Measurements from ENCODE around the gene PCDHGA11. TPM values are rescaled to one million over a fixed set of nuclear protein-coding genes. Genes with fewer than 3 reads are reported as not detected.
"Not testable (repeated sequence)": the region's sequence is repeated elsewhere in the genome, so short reads cannot be mapped to it uniquely, and the experiment has no call there.

PCDHGA11 gene
- total RNA-seq, 1 donor from 2014 or later: 16.4 TPM

DNA sequence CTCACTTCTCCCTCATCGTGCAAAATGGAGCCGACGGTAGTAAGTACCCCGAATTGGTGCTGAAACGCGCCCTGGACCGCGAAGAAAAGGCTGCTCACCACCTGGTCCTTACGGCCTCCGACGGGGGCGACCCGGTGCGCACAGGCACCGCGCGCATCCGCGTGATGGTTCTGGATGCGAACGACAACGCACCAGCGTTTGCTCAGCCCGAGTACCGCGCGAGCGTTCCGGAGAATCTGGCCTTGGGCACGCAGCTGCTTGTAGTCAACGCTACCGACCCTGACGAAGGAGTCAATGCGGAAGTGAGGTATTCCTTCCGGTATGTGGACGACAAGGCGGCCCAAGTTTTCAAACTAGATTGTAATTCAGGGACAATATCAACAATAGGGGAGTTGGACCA, 10.4 kb downstream of the PCDHGA11 start:
- no peak for DNase-seq

DNA sequence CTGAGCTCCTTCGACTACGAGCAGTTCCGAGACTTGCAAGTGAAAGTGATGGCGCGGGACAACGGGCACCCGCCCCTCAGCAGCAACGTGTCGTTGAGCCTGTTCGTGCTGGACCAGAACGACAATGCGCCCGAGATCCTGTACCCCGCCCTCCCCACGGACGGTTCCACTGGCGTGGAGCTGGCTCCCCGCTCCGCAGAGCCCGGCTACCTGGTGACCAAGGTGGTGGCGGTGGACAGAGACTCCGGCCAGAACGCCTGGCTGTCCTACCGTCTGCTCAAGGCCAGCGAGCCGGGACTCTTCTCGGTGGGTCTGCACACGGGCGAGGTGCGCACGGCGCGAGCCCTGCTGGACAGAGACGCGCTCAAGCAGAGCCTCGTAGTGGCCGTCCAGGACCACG, 11.5 kb downstream of the PCDHGA11 start:
- DNase-seq: not testable (repeated sequence)

DNA sequence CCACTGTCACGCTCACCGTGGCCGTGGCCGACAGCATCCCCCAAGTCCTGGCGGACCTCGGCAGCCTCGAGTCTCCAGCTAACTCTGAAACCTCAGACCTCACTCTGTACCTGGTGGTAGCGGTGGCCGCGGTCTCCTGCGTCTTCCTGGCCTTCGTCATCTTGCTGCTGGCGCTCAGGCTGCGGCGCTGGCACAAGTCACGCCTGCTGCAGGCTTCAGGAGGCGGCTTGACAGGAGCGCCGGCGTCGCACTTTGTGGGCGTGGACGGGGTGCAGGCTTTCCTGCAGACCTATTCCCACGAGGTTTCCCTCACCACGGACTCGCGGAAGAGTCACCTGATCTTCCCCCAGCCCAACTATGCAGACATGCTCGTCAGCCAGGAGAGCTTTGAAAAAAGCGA, 11.9 kb downstream of the PCDHGA11 start:
- DNase-seq: not testable (repeated sequence)

DNA sequence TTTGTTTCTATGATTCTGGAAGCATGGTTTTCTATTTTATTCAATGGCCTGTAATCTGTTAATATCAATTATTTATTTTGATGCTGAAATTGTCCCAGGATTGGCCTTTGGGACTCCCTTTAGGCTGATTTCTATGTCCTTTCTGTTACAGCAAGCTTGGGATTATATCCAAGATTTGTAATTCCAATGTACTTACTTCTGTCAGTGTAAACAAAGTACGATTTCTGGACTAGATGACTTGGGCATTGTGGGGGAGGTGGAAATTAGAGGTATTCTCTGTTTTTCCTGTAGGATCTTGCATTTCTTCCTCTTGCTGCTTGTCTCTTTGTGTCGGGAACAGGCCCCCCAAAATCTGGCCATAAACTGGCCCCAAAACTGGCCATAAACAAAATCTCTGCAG, 13.2 kb downstream of the PCDHGA11 start:
- DNase-seq: no peak

DNA sequence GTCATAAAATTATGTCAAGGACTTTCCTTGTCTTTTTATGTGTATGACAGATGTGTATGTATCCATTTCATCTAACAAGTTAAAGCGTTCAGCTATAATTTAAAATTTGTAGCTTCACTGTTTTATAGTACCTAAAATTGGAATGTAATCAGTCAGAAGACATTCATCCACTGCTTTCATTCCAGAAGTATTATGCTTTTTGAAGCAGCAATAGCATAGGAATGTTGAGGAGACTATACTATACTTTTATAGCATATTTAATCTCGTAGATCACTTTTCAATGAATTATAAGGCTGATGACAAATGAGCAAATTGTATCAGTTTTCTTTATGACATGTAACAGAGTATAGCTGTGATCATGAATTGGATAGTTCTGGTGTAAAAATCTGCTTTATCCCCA, 16.4 kb downstream of the PCDHGA11 start:
- no peak for DNase-seq

DNA sequence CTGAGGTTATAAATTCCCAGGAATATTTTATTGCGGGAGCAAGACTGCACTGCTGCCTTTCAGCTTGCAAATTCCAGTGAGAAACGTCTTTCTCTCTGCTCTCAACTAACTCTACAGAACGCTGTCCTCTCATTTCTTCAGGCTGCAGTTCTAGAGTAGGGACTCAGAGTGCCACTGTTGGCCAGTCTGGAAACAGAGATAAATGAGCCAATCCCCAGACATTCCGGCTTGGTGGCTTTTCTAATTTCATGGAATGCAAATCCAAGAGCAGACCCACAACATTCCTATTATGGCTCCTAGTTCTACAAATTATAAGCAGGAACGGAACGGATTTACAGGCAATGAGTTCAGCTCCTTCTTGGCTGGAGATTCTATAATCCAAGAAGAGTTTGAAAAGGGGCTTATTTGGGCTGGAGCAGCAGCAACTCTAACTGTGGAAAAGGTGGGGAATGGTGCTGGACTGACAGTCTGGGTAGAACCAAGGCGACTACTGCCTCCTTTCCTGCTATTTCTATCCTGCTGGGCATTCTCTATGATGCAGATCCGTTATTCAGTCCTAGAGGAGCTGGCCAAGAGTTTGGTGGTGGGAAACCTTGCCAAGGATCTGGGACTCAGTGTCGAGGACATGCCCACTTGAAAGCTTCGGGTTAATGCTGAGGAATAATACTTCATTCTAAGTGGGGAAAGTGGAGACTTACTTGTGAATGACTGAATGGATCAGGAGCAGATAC, 18.7 kb downstream of the PCDHGA11 start:
- DNase-seq: no peak

DNA sequence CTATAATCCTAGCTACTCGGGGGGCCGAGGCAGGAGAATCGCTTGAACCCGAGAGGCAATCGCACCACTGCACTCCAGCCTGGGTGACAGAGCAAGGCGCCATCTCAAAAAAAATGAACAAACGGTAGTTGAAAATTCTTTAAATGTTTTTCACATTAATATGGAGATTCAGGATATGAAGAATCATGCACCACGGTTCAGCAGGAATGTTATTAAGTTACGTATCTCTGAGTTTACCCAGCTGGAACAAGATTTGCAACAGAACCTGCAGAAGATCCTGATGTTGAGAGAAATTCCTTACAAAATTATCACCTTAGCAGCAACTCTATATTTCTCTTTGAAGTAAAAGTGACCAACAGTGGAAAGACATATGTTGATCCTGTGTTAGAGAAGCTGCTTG, 19.5 kb downstream of the PCDHGA11 start:
- no peak for DNase-seq

DNA sequence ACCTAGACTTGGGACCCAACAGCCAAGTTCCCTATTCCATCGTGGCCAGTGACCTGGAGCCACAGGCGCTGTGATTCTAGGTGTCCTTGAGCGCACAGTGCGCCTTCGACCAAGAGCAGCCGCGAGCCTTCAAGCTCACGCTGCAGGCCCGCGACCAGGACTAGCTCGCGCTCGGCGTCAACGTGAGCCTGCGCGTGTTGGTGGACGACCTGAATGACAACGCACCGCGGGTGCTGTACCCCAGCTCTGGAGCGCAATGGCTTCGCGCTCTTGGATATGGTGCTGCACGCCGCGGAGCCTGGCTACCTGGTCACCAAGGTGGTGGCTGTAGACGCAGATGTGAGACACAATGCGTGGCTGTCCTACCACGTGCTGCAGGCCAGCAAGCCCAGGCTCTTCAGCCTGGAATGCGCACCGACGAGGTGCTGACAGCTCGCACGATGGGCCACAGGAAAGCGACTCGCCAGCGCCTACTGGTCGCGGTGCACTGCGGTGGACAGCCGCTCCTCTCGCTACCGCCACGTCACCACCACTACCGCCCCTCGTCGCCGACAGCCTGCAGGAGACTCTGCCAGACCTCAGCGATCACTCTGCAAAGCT, 20.8 kb downstream of the PCDHGA11 start:
- DNase-seq: no peak

DNA sequence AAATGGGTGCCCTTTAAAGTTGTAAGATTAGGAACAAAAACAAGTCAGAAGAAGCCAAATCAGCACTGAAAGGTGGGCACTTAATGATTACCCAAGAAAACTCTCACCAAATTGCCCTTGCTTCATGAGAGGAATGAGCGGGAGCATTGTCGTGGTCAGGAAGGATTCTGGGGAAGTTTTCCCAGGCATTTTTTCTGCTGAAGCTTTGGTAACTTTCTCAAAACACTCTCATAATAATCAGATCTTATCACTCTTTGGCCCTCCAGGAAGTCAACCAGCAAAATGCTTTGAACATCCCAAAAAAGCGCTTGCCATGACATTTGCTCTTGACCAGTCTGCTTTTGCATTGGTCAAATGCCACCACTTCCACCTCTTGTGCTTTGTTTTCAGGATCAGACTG, 44.5 kb downstream of the PCDHGA11 start:
- no peak for DNase-seq

Other genes with a start within 250 kb of the PCDHGA11 start
- 13.4 TPM for gene PCDHB7, start 248.4 kb upstream of the PCDHGA11 start, total RNA-seq
- gene PCDHB8, start 243.3 kb upstream of the PCDHGA11 start, total RNA-seq: 8.6 TPM
- gene PCDHB16, start 238.7 kb upstream of the PCDHGA11 start, total RNA-seq: 4.5 TPM
- 6.1 TPM for gene PCDHB9, start 233.9 kb upstream of the PCDHGA11 start, total RNA-seq
- 13.1 TPM for gene PCDHB10, start 228.7 kb upstream of the PCDHGA11 start, total RNA-seq
- 10.5 TPM for gene PCDHB11, start 221.4 kb upstream of the PCDHGA11 start, total RNA-seq
- 14.8 TPM for gene PCDHB12, start 212.3 kb upstream of the PCDHGA11 start, total RNA-seq
- 9.2 TPM for gene PCDHB13, start 207.1 kb upstream of the PCDHGA11 start, total RNA-seq
- 13.4 TPM for gene PCDHB14, start 197.7 kb upstream of the PCDHGA11 start, total RNA-seq
- 22.1 TPM for gene PCDHB15, start 175.7 kb upstream of the PCDHGA11 start, total RNA-seq
- gene SLC25A2, start 117.0 kb upstream of the PCDHGA11 start, total RNA-seq: not detected
- gene TAF7, start 100.3 kb upstream of the PCDHGA11 start, total RNA-seq: 127 TPM
- 4.8 TPM for gene PCDHGA1, start 90.5 kb upstream of the PCDHGA11 start, total RNA-seq
- gene PCDHGA2, start 82.3 kb upstream of the PCDHGA11 start, total RNA-seq: 6.9 TPM
- gene PCDHGA3, start 77.2 kb upstream of the PCDHGA11 start, total RNA-seq: 4.7 TPM
- gene PCDHGB1, start 71.0 kb upstream of the PCDHGA11 start, total RNA-seq: 7.8 TPM
- gene PCDHGA4, start 66.0 kb upstream of the PCDHGA11 start, total RNA-seq: 8.4 TPM
- 8.3 TPM for gene PCDHGB2, start 61.1 kb upstream of the PCDHGA11 start, total RNA-seq
- 6.6 TPM for gene PCDHGA5, start 56.9 kb upstream of the PCDHGA11 start, total RNA-seq
- gene PCDHGB3, start 50.8 kb upstream of the PCDHGA11 start, total RNA-seq: 12.3 TPM
- gene PCDHGA6, start 47.2 kb upstream of the PCDHGA11 start, total RNA-seq: 12.3 TPM
- 8.4 TPM for gene PCDHGA7, start 38.3 kb upstream of the PCDHGA11 start, total RNA-seq
- 12.9 TPM for gene PCDHGB4, start 33.4 kb upstream of the PCDHGA11 start, total RNA-seq
- gene PCDHGA8, start 28.4 kb upstream of the PCDHGA11 start, total RNA-seq: 8.0 TPM
- 18.1 TPM for gene PCDHGB5, start 23.1 kb upstream of the PCDHGA11 start, total RNA-seq
- 11.9 TPM for gene PCDHGA9, start 18.3 kb upstream of the PCDHGA11 start, total RNA-seq
- 12.8 TPM for gene PCDHGB6, start 13.0 kb upstream of the PCDHGA11 start, total RNA-seq
- gene PCDHGA10, start 8.1 kb upstream of the PCDHGA11 start, total RNA-seq: 12.0 TPM
- 15.6 TPM for gene PCDHGB7, start 3.4 kb upstream of the PCDHGA11 start, total RNA-seq
- gene PCDHGA12, start 9.5 kb downstream of the PCDHGA11 start, total RNA-seq: 6.9 TPM
- gene PCDHGC3, start 54.9 kb downstream of the PCDHGA11 start, total RNA-seq: 35.6 TPM
- gene PCDHGC4, start 64.0 kb downstream of the PCDHGA11 start, total RNA-seq: 91.2 TPM
- gene PCDHGC5, start 68.0 kb downstream of the PCDHGA11 start, total RNA-seq: 6.2 TPM
- gene DIAPH1, start 197.9 kb downstream of the PCDHGA11 start, total RNA-seq: 18.4 TPM
- gene HDAC3, start 215.8 kb downstream of the PCDHGA11 start, total RNA-seq: 46.5 TPM
- 8.4 TPM for gene RELL2, start 215.9 kb downstream of the PCDHGA11 start, total RNA-seq
- 3.0 TPM for gene FCHSD1, start 230.4 kb downstream of the PCDHGA11 start, total RNA-seq

Data from occipital lobe (tissue), 2 donors.